Activated CD4-positive, alpha-beta T cell treated with anti-CD3 and anti-CD28 coated beads, Interleukin-2, amount 50 U/mL, for 4 hours (primary cell): ENCODE results near the gene SGMS1.

Experiments
- DNase-seq, 2 experiments: peaks; one replicate each; pipeline ENCODE4 v3.0.0-alpha.2; 2020

SGMS1 gene

GRCh38 chr10:50415292-50415691, 208.5 kb downstream of the SGMS1 start:
- DNase-seq = no peak

GRCh38 chr10:50410066-50410811, 213.5 kb downstream of the SGMS1 start:
- DNase-seq = no peak

DNA sequence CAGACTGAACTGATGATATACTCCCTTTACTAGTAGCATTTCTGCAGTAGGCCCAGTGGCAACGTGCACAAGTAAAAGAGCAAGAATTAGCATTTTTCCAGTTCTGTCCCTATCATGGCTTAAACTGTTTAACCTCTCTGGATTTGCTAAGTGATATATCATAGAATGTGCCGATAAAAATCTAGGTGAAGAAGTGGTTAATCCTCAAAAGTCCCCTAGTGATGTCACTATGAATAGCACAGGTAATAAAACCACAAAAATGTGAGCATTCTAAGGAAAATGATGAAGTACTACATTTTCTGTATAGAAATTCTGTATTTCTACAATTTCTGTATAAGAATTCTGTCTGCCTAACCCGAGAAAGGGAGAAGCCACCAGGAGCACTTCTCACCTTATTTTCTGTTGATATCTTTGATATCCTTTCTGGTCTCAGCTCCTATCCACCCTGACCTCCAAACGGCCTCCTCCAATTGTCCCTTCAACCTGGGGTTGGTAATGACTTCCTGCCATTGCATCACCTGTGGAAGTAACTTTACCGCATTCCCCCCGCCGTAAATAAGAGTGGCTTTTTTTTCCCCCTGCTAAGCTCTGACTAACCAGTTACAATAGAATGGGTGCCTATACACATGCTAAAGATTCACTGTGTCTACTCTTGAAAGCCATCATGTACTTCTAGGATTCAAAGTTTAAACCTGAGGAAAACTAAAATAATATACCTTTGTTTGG, 216.5 kb downstream of the SGMS1 start:
- DNase-seq = no peak

DNA sequence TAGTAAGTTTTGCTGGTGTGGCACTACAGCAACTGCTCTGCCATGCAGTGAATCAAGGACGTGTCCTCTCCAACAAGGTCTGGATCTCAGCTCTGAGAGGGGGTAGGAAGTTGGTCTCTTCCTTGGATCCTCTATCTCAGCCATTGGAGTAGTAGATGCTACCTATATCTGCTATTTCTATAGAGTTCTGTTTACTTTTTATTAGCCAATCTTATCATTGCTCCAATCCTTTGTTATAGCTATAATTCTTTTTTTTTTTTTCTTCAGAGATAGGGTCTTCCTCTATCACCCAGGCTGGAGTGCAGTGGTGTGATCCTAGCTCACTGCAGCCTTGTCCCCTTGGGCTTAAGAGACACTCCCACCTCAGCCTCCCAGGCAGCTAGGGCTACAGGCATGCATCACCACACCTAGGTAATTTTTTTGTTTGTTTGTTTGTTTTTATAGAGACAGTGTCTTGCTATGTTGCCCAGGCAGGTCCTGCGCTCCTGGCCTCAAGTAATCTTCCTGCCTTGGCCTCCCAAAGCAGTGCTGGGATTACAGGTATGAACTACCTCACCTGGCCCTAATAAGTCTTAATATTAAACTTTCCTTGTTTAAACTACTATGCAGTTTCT, 217.2 kb downstream of the SGMS1 start:
- DNase-seq = no peak

DNA sequence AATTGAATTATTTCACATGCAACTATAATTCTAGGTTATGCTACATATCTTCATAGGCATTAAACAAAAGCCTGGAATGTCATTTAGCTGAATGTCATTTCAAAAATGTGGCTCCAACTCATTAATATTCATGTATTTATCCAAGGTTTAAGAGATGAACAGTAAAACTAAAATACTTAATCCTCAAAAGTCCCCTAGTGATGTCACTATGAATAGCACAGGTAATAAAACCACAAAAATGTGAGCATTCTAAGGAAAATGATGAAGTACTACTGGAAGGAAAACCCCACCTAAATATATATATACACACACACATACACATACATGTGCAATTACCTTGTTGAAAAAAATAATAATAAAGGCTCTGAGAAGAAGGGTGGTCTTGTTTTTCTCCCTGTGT, 218.0 kb downstream of the SGMS1 start:
- no peak for DNase-seq

DNA sequence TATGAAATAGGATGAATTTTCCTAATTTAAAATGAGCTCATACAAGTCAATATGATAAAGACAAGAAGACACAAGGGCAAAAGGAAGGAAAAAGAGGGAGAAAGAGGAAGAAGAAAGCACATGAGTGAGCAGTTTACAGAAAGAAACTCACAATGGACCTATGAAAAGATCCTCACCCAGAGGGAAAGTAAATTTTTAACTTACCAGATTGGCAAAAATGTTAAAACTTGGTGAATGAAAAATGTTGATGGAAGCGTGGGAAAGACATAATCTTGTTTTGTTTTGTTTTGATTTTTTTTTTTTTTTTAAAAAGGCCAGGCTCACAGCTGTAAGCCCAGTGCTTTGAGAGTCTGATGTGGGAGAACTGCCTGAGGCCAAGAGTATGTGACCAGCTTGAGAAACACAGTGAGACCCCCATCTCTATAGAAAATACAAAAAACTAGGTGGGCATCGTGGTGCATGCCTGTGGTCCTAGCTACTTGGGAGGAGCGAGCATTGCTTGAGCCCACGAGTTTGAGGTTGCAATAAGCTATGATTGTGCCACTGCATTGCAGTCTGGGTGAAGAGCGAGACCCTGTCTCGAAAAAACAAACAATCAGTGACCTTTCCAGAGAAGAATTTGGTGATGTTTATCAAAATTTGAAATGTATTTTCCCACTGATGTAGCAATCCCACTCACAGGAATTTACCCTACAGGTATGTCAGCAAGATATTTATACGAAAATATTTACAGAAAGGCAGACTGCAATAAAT, 219.6 kb downstream of the SGMS1 start:
- DNase-seq = no peak

DNA sequence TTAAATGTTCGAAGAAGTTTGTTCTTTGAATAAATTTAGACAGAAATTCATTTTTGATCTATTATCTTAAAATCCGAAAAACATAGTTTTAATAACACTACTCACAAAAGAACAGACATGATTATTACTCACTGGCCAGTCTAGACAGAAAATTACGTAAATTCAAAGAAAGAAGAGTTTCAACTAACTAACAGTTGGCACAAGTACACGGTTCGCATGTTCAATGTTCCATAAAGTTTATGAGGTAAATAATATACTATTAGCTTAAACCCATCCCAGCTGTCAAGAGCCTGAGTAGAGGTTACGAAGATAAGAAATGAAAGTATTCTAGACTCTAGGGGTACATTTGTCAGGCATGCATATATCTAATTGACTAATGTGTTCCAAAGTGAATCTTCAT, 220.7 kb downstream of the SGMS1 start:
- DNase-seq = no peak

- no peak for DNase-seq
Observed at GRCh38 chr10:50402466-50402865, 221.3 kb downstream of the SGMS1 start.

DNA sequence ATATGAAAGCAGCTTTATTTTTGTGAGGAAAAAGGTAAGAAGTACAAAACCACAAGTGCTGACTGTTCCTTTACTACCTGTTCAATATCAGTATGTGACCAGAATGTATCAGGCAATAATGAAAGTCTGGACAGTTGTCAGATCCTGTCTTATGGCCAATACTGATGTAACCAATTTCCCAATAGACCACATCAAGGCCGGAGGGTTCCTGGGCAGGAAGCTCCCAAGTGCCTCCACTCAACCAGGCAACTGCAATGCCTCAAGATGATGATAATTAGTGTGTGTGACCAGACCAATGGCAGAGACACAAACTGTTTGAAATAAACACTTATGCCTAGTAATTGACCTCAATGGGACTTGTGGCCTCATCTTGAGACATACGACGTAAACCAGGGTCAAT, 223.1 kb downstream of the SGMS1 start:
- DNase-seq = no peak

DNA sequence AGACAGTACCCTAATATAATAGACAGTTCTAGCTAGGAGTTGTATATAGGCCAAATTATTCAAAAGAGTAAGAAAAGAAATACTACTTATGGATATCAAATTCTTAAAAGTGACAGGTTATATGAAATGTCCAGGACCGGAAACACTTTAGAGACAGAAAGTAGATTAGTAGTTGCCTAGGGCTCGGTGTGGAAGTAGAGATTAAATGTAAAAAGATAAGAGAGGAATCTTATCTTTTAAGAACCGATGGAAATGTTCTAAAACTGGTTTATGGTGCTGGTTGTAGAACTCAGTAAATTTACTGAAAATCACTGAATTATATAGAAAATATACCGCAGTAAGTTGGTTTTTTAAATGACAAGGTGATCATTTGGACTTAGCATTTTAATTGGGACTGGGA, 224.9 kb downstream of the SGMS1 start:
- no peak for DNase-seq

- DNase-seq = no peak
Observed at GRCh38 chr10:50398381-50398780, 225.4 kb downstream of the SGMS1 start.

DNA sequence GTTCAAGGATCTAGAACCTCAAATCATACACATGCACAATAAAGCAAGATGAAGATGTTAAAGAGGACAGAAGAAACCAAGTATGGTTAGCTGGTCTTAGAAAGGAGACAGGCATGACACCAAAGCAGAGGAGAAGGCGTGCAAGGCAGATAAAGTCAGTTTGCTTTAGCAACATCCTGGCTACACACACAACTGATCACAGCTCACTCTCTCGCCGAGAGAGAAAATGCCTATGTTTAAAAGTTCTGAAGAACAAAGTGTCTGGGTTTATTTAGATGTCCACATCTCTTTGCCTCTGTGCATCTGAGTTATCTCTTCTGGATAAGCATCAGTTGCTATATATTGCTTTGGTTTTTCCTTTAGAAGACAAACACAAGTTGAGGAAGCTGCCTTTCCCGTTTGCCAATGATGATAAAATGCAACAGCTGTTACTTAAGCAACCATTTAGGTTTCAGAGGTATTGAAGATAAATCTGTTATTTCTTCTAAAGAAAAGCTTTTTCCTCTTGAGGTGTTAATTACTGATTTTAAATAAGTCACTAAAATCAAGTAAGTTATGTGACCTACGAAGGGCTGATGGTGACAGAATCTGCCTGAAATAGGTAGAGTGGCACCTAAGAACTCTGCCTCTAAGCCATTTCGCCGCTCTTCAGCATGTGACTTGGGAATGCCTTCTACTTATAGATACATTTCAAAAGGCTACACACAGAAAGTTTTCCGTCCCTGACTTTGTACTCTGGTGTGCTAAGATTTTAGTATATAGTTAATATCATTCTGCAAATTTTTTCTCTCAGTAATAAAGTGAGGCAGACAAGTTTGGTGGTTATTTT, 226.2 kb downstream of the SGMS1 start:
- no peak for DNase-seq

- DNase-seq = no peak
Observed at GRCh38 chr10:50396491-50397311, 227.1 kb downstream of the SGMS1 start.

GRCh38 chr10:50395851-50396250, 227.9 kb downstream of the SGMS1 start:
- DNase-seq = no peak

GRCh38 chr10:50395271-50395670, 228.5 kb downstream of the SGMS1 start:
- no peak for DNase-seq

- no peak for DNase-seq
Observed at GRCh38 chr10:50394832-50395231, 228.9 kb downstream of the SGMS1 start.

DNA sequence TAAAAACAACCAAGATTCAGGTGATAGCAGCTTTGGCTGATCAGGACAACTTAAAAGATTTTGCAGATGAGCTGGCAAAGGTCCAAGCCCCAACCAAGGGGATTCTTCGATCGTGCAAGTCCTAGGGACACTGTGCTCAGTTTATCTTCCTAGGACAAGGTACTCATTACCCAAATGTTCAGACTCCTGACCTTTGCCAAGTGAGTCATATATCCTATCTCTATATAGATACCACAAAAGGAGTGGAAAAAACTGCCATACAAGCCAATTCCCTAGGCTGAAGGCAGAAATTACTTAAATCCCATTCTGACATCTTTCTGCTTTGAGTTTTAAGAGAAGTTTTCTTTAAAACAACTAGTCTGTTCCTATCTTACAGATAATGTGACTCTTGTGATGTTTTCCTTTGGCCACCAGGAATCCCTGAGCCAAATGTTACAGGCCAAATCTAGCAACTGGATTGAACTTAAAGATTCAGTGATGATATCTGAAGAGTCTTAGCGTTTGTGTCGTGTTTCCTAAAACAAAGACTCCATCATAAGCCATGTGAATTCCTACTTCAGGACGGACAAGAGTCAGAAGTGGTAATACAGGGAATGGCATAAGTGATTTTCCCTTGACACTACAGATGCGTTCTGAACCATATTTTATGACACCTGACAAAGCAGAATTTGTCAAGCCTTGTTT, 229.8 kb downstream of the SGMS1 start:
- no peak for DNase-seq

- DNase-seq = no peak
Observed at GRCh38 chr10:50392966-50393718, 230.6 kb downstream of the SGMS1 start.

GRCh38 chr10:50392426-50392825, 231.3 kb downstream of the SGMS1 start:
- DNase-seq = no peak

GRCh38 chr10:50390302-50390701, 233.5 kb downstream of the SGMS1 start:
- no peak for DNase-seq
